Panc1 (cell line): Measurements from ENCODE around the gene HNRNPF. TPM values are rescaled to one million over a fixed set of nuclear protein-coding genes. Genes with fewer than 3 reads are reported as not detected.
A peak's percentile ranks its signal among the peaks of the same experiment; 100 is the strongest.

ENCODE experiments used
- ATAC-seq: fragments of 200-7000 bp; cut with Tn5 transposase; 2 replicates; pipeline ENCODE4 v1.9.1; 2020; ENCODE audit warnings: mild to moderate bottlenecking, moderate library complexity
- BruUV-seq: library from RNA; stranded (reverse); fragments of 400-500 nt; replicated peaks from 2 replicates; lab custom pipeline; 2021; lab: Mats Ljungman, UMichigan
- CTCF ChIA-PET: fragments of 300-600 bp; sonication (Branson Sonifier 250); formaldehyde crosslinking; loops from one replicate; lab custom pipeline; 2022; ENCODE audit warnings: antibody characterized with exemption; lab: Charles Lee
- POLR2A ChIA-PET: fragments of 300-600 bp; sonication (Branson Sonifier 250); formaldehyde crosslinking; loops from one replicate; lab custom pipeline; 2022; ENCODE audit warnings: antibody characterized with exemption; lab: Charles Lee
- DNase-seq: peaks from one replicate; pipeline ENCODE4 v3.0.0-alpha.2; 2010; ENCODE audit warnings: low read depth, low spot score
- H3K27ac ChIP-seq: 2 replicates; pipeline ENCODE4 v1.5.1; 2011; ENCODE audit warnings: mild to moderate bottlenecking, low read length, inconsistent platforms
- H3K27me3 ChIP-seq: fragments of 200-500 bp; sonication (Bioruptor generic); 2 replicates; pipeline ENCODE4 v1.6.0; 2014; ENCODE audit warnings: low read length, inconsistent platforms; ENCODE audit not compliant: control insufficient read depth, insufficient read depth
- H3K36me3 ChIP-seq: fragments of 200-500 bp; sonication (Bioruptor generic); 2 replicates; pipeline ENCODE4 v1.5.1; 2014; ENCODE audit warnings: inconsistent platforms, mild to moderate bottlenecking, low read length, moderate library complexity; ENCODE audit not compliant: control insufficient read depth, insufficient read depth
- H3K4me1 ChIP-seq: 2 replicates; pipeline ENCODE4 v1.5.1; 2011; ENCODE audit warnings: inconsistent platforms, mild to moderate bottlenecking, low read length, moderate library complexity; ENCODE audit not compliant: control insufficient read depth, insufficient read depth
- H3K4me3 ChIP-seq, 2 experiments: 2 replicates each; pipeline ENCODE4 v1.5.1; 2011 to 2012; ENCODE audit warnings: low read depth in 2 of 2, low read length in 2 of 2, mild to moderate bottlenecking in 2 of 2, inconsistent platforms in 1 of 2, moderate library complexity in 1 of 2
- H3K9me3 ChIP-seq: fragments of 200-500 bp; sonication (Bioruptor generic); 2 replicates; pipeline ENCODE4 v1.5.1; 2014; ENCODE audit warnings: low read depth, mild to moderate bottlenecking, inconsistent platforms, low read length, moderate library complexity; ENCODE audit not compliant: control insufficient read depth, insufficient read depth
- POLR2AphosphoS5 ChIP-seq: IDR thresholded peaks from 2 replicates; pipeline ENCODE4 v1.6.1; 2012; ENCODE audit warnings: mild to moderate bottlenecking, low read depth, low read length, moderate library complexity
- SIN3A ChIP-seq: IDR thresholded peaks from 2 replicates; pipeline ENCODE4 v1.6.1; 2012; ENCODE audit warnings: low read depth, mild to moderate bottlenecking, low read length, moderate library complexity, borderline replicate concordance; ENCODE audit not compliant: insufficient read depth
- TCF7L2 ChIP-seq: IDR thresholded peaks from 2 replicates; pipeline ENCODE4 v1.6.1; 2011; ENCODE audit warnings: mild to moderate bottlenecking, low read depth, low read length, inconsistent platforms
- in situ Hi-C: cut with HindIII; loops from 2 replicates; pipeline ENCODE4 v1.10.0; 2016; ENCODE audit warnings: low sequenced_read_pairs, low pct_unique_long_range_greater_than_20kb
- intact Hi-C: fragments of 100-400 bp; cut with micrococcal nuclease; formaldehyde crosslinking; loops from one replicate; pipeline ENCODE4 v1.10.0; 2022; ENCODE audit not compliant: unreplicated experiment
- total RNA-seq: library from RNA; stranded (reverse); gene quantifications from one replicate; pipeline ENCODE4 v1.2.1, GENCODE V29; 2021; ENCODE audit not compliant: unreplicated experiment
- TF ChIP-seq, protein P1 (sequence below), 2 experiments: IDR thresholded peaks; 2 replicates each; pipeline ENCODE4 v1.6.1; 2011 to 2012; ENCODE audit warnings: low read depth in 2 of 2, control low read depth in 1 of 2, low read length in 1 of 2, mild to moderate bottlenecking in 1 of 2, moderate library complexity in 1 of 2; ENCODE audit not compliant: insufficient read depth in 1 of 2
- TF ChIP-seq, protein P2 (sequence below): fragments of 450-650 bp; IDR thresholded peaks from 2 replicates; pipeline ENCODE4 v1.5.1; 2017; ENCODE audit warnings: mild to moderate bottlenecking

Gene HNRNPF
- total RNA-seq, 1 experiment from 2014 or later: 466 TPM

DNA sequence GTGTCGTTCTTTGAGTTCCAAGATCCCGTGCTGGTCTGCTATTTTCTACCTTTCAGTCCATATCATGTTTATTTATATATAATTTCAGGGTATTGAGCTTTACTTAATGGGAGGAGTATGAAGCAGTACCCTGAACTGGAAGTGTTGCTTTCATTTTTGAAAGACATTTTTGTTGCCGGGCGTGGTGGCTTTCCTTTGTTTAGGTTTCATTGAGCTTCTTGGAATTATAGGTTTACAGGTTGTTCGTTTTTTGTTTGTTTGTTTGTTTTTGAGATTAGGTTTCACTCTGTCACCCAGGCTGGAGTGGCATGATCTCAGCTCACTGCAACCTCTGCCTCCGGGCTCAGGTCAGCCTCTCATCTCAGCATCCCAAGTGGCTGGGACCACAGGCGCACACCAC lies 35.3 kb upstream of the HNRNPF start:
- H3K9me3 ChIP-seq: no peaks in the 10 kb centered on the region
- in situ Hi-C loops: no loop called here
- no peaks in the 10 kb centered on the region for H3K27me3 ChIP-seq
- ChIA-PET CTCF (interaction anchor here (0.7 kb wide), 1 partner anchor 95 kb away, joined by 3 read pairs; no protein-coding TSS in a partner anchor), POLR2A (interaction anchor here (0.6 kb wide), 2 partner anchors 35 to 43 kb away, joined by 3 to 4 read pairs; partner anchors contain the start of gene HNRNPF)
- TF ChIP-seq POLR2AphosphoS5: no peak
- no peak for DNase-seq
- H3K4me3 ChIP-seq: no peak overlapping the region
- ATAC-seq: peak; percentile 37; the same call in 1 of the 2 replicates
- H3K36me3 ChIP-seq: no peaks in the 10 kb centered on the region
- BruUV-seq: no TSS peak
- no peaks in the 10 kb centered on the region for H3K4me1 ChIP-seq
- H3K27ac ChIP-seq: peak overlapping the region; percentile 10; the same call in 1 of the 2 replicates
- intact Hi-C loops: no loop called here

- H3K4me1 ChIP-seq: no peaks in the 10 kb centered on the region
- BruUV-seq: no TSS peak
- DNase-seq (no peak), ATAC-seq (no peak)
- in situ Hi-C loops: no loop called here
- no peaks in the 10 kb centered on the region for H3K36me3 ChIP-seq
- intact Hi-C loops: no loop called here
- ChIA-PET POLR2A (no interaction called here), CTCF (no interaction called here)
- H3K27me3 ChIP-seq: no peaks in the 10 kb centered on the region
- no peak overlapping the region for H3K4me3 ChIP-seq
- no peaks in the 10 kb centered on the region for H3K9me3 ChIP-seq
- no peak overlapping the region for H3K27ac ChIP-seq
- no peak for TF ChIP-seq SIN3A
- TF ChIP-seq POLR2AphosphoS5: no peak
- TF ChIP-seq, protein P1, sequence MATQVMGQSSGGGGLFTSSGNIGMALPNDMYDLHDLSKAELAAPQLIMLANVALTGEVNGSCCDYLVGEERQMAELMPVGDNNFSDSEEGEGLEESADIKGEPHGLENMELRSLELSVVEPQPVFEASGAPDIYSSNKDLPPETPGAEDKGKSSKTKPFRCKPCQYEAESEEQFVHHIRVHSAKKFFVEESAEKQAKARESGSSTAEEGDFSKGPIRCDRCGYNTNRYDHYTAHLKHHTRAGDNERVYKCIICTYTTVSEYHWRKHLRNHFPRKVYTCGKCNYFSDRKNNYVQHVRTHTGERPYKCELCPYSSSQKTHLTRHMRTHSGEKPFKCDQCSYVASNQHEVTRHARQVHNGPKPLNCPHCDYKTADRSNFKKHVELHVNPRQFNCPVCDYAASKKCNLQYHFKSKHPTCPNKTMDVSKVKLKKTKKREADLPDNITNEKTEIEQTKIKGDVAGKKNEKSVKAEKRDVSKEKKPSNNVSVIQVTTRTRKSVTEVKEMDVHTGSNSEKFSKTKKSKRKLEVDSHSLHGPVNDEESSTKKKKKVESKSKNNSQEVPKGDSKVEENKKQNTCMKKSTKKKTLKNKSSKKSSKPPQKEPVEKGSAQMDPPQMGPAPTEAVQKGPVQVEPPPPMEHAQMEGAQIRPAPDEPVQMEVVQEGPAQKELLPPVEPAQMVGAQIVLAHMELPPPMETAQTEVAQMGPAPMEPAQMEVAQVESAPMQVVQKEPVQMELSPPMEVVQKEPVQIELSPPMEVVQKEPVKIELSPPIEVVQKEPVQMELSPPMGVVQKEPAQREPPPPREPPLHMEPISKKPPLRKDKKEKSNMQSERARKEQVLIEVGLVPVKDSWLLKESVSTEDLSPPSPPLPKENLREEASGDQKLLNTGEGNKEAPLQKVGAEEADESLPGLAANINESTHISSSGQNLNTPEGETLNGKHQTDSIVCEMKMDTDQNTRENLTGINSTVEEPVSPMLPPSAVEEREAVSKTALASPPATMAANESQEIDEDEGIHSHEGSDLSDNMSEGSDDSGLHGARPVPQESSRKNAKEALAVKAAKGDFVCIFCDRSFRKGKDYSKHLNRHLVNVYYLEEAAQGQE (IDR thresholded peaks at IDR 0.05; ENCODE audit: insufficient read depth in 1 of 2, low read depth in 2 of 2, low read length in 1 of 2): no peak
- TF ChIP-seq, protein P2, sequence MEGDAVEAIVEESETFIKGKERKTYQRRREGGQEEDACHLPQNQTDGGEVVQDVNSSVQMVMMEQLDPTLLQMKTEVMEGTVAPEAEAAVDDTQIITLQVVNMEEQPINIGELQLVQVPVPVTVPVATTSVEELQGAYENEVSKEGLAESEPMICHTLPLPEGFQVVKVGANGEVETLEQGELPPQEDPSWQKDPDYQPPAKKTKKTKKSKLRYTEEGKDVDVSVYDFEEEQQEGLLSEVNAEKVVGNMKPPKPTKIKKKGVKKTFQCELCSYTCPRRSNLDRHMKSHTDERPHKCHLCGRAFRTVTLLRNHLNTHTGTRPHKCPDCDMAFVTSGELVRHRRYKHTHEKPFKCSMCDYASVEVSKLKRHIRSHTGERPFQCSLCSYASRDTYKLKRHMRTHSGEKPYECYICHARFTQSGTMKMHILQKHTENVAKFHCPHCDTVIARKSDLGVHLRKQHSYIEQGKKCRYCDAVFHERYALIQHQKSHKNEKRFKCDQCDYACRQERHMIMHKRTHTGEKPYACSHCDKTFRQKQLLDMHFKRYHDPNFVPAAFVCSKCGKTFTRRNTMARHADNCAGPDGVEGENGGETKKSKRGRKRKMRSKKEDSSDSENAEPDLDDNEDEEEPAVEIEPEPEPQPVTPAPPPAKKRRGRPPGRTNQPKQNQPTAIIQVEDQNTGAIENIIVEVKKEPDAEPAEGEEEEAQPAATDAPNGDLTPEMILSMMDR: no peak
- no peak for TF ChIP-seq TCF7L2
Observed at GRCh38 chr10:43440463-43441134, 31.6 kb upstream of the HNRNPF start.
